Esophagus muscularis mucosa (tissue), 4 donors: ENCODE measurements around the gene HSD11B2.

Experiments used
- EP300 ChIP-seq: sonication (generic); formaldehyde crosslinking; IDR thresholded peaks from one replicate; pipeline ENCODE4 v1.6.1; 2017; ENCODE audit warnings: antibody characterized with exemption
- POLR2A ChIP-seq: fragments of 450-650 bp; IDR thresholded peaks from one replicate; pipeline ENCODE4 v1.6.1; 2017; ENCODE audit warnings: antibody characterized with exemption, moderate library complexity, mild to moderate bottlenecking, low read depth
- POLR2AphosphoS5 ChIP-seq, 2 donors: sonication (generic); formaldehyde crosslinking; IDR thresholded peaks; one replicate each; pipeline ENCODE4 v1.6.1; 2017; ENCODE audit warnings: antibody characterized with exemption in 2 of 2
- TF ChIP-seq, protein P1 (sequence below), 3 experiments: fragments of 200-600 bp in 2 of 3; fragments of 450-650 bp in 1 of 3; sonication (generic) in 2 of 3; IDR thresholded peaks; one replicate each; pipeline ENCODE4 v1.5.1; 2017 to 2019; ENCODE audit warnings: antibody characterized with exemption in 3 of 3, mild to moderate bottlenecking in 2 of 3, moderate library complexity in 1 of 3

DNA sequence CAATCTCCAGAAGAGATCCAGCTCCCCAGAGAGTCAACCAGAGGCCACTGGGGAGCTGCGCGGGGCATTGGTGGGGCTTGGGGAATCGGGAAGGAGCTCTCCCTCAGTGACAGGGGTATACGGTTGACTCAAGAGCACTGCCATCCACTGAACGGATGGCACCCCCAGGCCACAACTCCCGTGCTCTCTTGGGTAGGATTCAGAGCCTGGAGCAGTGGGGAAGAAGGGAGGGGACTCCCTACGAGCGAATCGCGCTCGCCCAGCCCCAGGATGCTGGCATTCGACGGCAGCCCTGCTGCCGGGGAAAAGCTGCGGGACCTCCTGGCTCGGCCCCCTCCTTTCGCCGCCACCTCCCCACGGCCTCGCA, 37.1 kb upstream of the HSD11B2 start:
- TF ChIP-seq, protein P1, sequence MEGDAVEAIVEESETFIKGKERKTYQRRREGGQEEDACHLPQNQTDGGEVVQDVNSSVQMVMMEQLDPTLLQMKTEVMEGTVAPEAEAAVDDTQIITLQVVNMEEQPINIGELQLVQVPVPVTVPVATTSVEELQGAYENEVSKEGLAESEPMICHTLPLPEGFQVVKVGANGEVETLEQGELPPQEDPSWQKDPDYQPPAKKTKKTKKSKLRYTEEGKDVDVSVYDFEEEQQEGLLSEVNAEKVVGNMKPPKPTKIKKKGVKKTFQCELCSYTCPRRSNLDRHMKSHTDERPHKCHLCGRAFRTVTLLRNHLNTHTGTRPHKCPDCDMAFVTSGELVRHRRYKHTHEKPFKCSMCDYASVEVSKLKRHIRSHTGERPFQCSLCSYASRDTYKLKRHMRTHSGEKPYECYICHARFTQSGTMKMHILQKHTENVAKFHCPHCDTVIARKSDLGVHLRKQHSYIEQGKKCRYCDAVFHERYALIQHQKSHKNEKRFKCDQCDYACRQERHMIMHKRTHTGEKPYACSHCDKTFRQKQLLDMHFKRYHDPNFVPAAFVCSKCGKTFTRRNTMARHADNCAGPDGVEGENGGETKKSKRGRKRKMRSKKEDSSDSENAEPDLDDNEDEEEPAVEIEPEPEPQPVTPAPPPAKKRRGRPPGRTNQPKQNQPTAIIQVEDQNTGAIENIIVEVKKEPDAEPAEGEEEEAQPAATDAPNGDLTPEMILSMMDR (IDR thresholded peaks at IDR 0.05): no peak
- TF ChIP-seq POLR2A: no peak
- no peak for TF ChIP-seq POLR2AphosphoS5 (IDR thresholded peaks at IDR 0.05)
- no peak for TF ChIP-seq EP300
